ENCODE results near the gene GHR.

The GHR gene

GRCh38 chr5:42461507-42461906 lies 38.3 kb downstream of the GHR start:
- TF ChIP-seq CTCF (IDR thresholded peaks at IDR 0.05): no peak
- Histone ChIP-seq H3K4me3 (ENCODE audit: low read depth in 1 of 2, low read length in 1 of 2) (no peak overlapping the region), H3K27ac (no peak overlapping the region), H3K9me3 (no peaks in the 10 kb centered on the region), H3K4me1 (ENCODE audit: control insufficient read depth in 1 of 2, insufficient read depth in 1 of 2, low read depth in 1 of 2, low read length in 1 of 2) (no peaks in the 10 kb centered on the region), H3K36me3 (no peaks in the 10 kb centered on the region), H3K27me3 (no peaks in the 10 kb centered on the region)

- H3K27ac ChIP-seq: no peak overlapping the region
- no peak for TF ChIP-seq CTCF (IDR thresholded peaks at IDR 0.05)
- H3K27me3 ChIP-seq: no peaks in the 10 kb centered on the region
- H3K4me1 ChIP-seq (ENCODE audit: control insufficient read depth in 1 of 2, insufficient read depth in 1 of 2, low read depth in 1 of 2, low read length in 1 of 2): no peaks in the 10 kb centered on the region
- no peak overlapping the region for H3K4me3 ChIP-seq (ENCODE audit: low read depth in 1 of 2, low read length in 1 of 2)
- no peaks in the 10 kb centered on the region for H3K36me3 ChIP-seq
- H3K9me3 ChIP-seq: no peaks in the 10 kb centered on the region
Measured at GRCh38 chr5:42462083-42462482, 38.8 kb downstream of the GHR start.

GRCh38 chr5:42467572-42467971 lies 44.3 kb downstream of the GHR start:
- Histone ChIP-seq H3K9me3 (no peaks in the 10 kb centered on the region), H3K36me3 (no peaks in the 10 kb centered on the region), H3K4me1 (ENCODE audit: control insufficient read depth in 1 of 2, insufficient read depth in 1 of 2, low read depth in 1 of 2, low read length in 1 of 2) (no peaks in the 10 kb centered on the region), H3K27me3 (no peaks in the 10 kb centered on the region), H3K27ac (no peak overlapping the region), H3K4me3 (ENCODE audit: low read depth in 1 of 2, low read length in 1 of 2) (no peak overlapping the region)
- no peak for TF ChIP-seq CTCF (IDR thresholded peaks at IDR 0.05)

GRCh38 chr5:42467981-42468524 lies 44.8 kb downstream of the GHR start:
- H3K9me3 ChIP-seq: no peaks in the 10 kb centered on the region
- no peak for TF ChIP-seq CTCF (IDR thresholded peaks at IDR 0.05)
- no peak overlapping the region for H3K4me3 ChIP-seq (ENCODE audit: low read depth in 1 of 2, low read length in 1 of 2)
- H3K27ac ChIP-seq: no peak overlapping the region
- H3K4me1 ChIP-seq (ENCODE audit: control insufficient read depth in 1 of 2, insufficient read depth in 1 of 2, low read depth in 1 of 2, low read length in 1 of 2): no peaks in the 10 kb centered on the region
- H3K36me3 ChIP-seq: no peaks in the 10 kb centered on the region
- H3K27me3 ChIP-seq: no peaks in the 10 kb centered on the region

GRCh38 chr5:42483472-42484154 lies 60.4 kb downstream of the GHR start:
- TF ChIP-seq CTCF (IDR thresholded peaks at IDR 0.05): no peak
- H3K27ac ChIP-seq: no peak overlapping the region
- no peaks in the 10 kb centered on the region for H3K9me3 ChIP-seq
- H3K27me3 ChIP-seq: no peaks in the 10 kb centered on the region
- H3K4me1 ChIP-seq (ENCODE audit: control insufficient read depth in 1 of 2, insufficient read depth in 1 of 2, low read depth in 1 of 2, low read length in 1 of 2): no peaks in the 10 kb centered on the region
- H3K36me3 ChIP-seq: no peaks in the 10 kb centered on the region
- no peak overlapping the region for H3K4me3 ChIP-seq (ENCODE audit: low read depth in 1 of 2, low read length in 1 of 2)
